ENCODE measurements around the gene FTO. TPM values are rescaled to one million over a fixed set of nuclear protein-coding genes. Genes with fewer than 3 reads are reported as not detected.
A peak's percentile ranks its signal among the peaks of the same experiment; 100 is the strongest.

FTO gene
- total RNA-seq, 1 donor from 2014 or later: 110 TPM

- H4K20me1 ChIP-seq (ENCODE audit: low read depth): no peaks in the 10 kb centered on the region
- Mint-ChIP-seq H3K36me3 (peaks cover 33% of the 10 kb centered on the region), H3K27ac (no peak overlapping the region), H3K4me1 (no peaks in the 10 kb centered on the region), H3K9me3 (peaks cover 7% of the 10 kb centered on the region), H3K4me3 (no peak overlapping the region), H3K27me3 (ENCODE audit: insufficient read depth, low read depth) (no peaks in the 10 kb centered on the region)
- TF ChIP-seq EZH2 (IDR thresholded peaks at IDR 0.05): no peak
- no peak for TF ChIP-seq EZH2phosphoT487 (IDR thresholded peaks at IDR 0.05)
- TF ChIP-seq CTCF (IDR thresholded peaks at IDR 0.05): no peak
- H3K9ac ChIP-seq: no peak overlapping the region
- DNase-seq (ENCODE audit: low spot score): no peak
- no peaks in the 10 kb centered on the region for H3F3A ChIP-seq (ENCODE audit: low read depth)
- no peak overlapping the region for H3K27ac ChIP-seq
- no peak overlapping the region for H3K4me3 ChIP-seq
- no peaks in the 10 kb centered on the region for H3K4me1 ChIP-seq
- no peak overlapping the region for H3K4me2 ChIP-seq
- no peak overlapping the region for H2AFZ ChIP-seq (replicated peaks)
- no peaks in the 10 kb centered on the region for H3K79me2 ChIP-seq (ENCODE audit: low read depth)
- peaks cover 21% of the 10 kb centered on the region for H3K36me3 ChIP-seq
- no peaks in the 10 kb centered on the region for H3K9me3 ChIP-seq (ENCODE audit: low read depth)
- H3K27me3 ChIP-seq: no peaks in the 10 kb centered on the region
These were observed 14.3 kb upstream of the FTO start for GRCh38 chr16:53689636-53690035.

- Histone ChIP-seq H3K9me3 (ENCODE audit: low read depth) (no peaks in the 10 kb centered on the region), H3K27me3 (no peaks in the 10 kb centered on the region), H3K4me1 (no peaks in the 10 kb centered on the region), H3K4me2 (no peak overlapping the region), H3K4me3 (no peak overlapping the region), H3F3A (ENCODE audit: low read depth) (no peaks in the 10 kb centered on the region), H3K36me3 (peaks cover 15% of the 10 kb centered on the region), H3K27ac (no peak overlapping the region), H4K20me1 (ENCODE audit: low read depth) (no peaks in the 10 kb centered on the region), H2AFZ (replicated peaks) (no peak overlapping the region), H3K79me2 (ENCODE audit: low read depth) (no peaks in the 10 kb centered on the region), H3K9ac (no peak overlapping the region)
- no peak for DNase-seq (ENCODE audit: low spot score)
- Mint-ChIP-seq H3K4me3 (no peak overlapping the region), H3K27ac (no peak overlapping the region), H3K36me3 (peaks cover 30% of the 10 kb centered on the region), H3K27me3 (ENCODE audit: insufficient read depth, low read depth) (no peaks in the 10 kb centered on the region), H3K4me1 (no peaks in the 10 kb centered on the region), H3K9me3 (no peaks in the 10 kb centered on the region)
- no peak for TF ChIP-seq EZH2phosphoT487 (IDR thresholded peaks at IDR 0.05)
- TF ChIP-seq CTCF (IDR thresholded peaks at IDR 0.05): no peak
- no peak for TF ChIP-seq EZH2 (IDR thresholded peaks at IDR 0.05)
These were observed 13.2 kb upstream of the FTO start for GRCh38 chr16:53690771-53691170.

- H3K4me1 Mint-ChIP-seq: no peaks in the 10 kb centered on the region
- H3K27ac ChIP-seq: no peak overlapping the region
- no peak overlapping the region for H3K27ac Mint-ChIP-seq
- H3K4me3 Mint-ChIP-seq: no peak overlapping the region
- H3K9ac ChIP-seq: no peak overlapping the region
- peaks cover 7% of the 10 kb centered on the region for H3K9me3 Mint-ChIP-seq
- H3K9me3 ChIP-seq (ENCODE audit: low read depth): no peaks in the 10 kb centered on the region
- peak; percentile 29 for DNase-seq (ENCODE audit: low spot score)
- H3K4me1 ChIP-seq: no peaks in the 10 kb centered on the region
- no peaks in the 10 kb centered on the region for H3F3A ChIP-seq (ENCODE audit: low read depth)
- no peak overlapping the region for H3K4me2 ChIP-seq
- H2AFZ ChIP-seq (replicated peaks): no peak overlapping the region
- H3K36me3 Mint-ChIP-seq: peaks cover 32% of the 10 kb centered on the region
- peaks cover 18% of the 10 kb centered on the region for H3K36me3 ChIP-seq
- no peaks in the 10 kb centered on the region for H4K20me1 ChIP-seq (ENCODE audit: low read depth)
- no peaks in the 10 kb centered on the region for H3K27me3 ChIP-seq
- no peak overlapping the region for H3K4me3 ChIP-seq
- no peaks in the 10 kb centered on the region for H3K27me3 Mint-ChIP-seq (ENCODE audit: insufficient read depth, low read depth)
- H3K79me2 ChIP-seq (ENCODE audit: low read depth): no peaks in the 10 kb centered on the region
- TF ChIP-seq CTCF (IDR thresholded peaks at IDR 0.05) (peak; percentile 68), EZH2phosphoT487 (IDR thresholded peaks at IDR 0.05) (no peak)
These were observed 11.8 kb upstream of the FTO start for GRCh38 chr16:53692146-53692545.
